Omental fat pad (tissue), 4 donors: ENCODE results near the gene FERMT2. TPM values are rescaled to one million over a fixed set of nuclear protein-coding genes. Genes with fewer than 3 reads are reported as not detected.

Experiments
- ATAC-seq: fragments of 150-250 bp; one replicate; pipeline ENCODE4 v1.9.1; 2016; ENCODE audit warnings: mild to moderate bottlenecking, moderate library complexity; ENCODE audit not compliant: low FRiP score
- DNase-seq: peaks from one replicate; pipeline ENCODE4 v3.0.0-alpha.2; 2019; ENCODE audit warnings: low spot score
- total RNA-seq, 4 donors: library from RNA; depleted of rRNA; stranded (reverse); fragments of >200 nt; gene quantifications; one replicate each; pipeline ENCODE4 v1.1.0, GENCODE V29; 2016
- TF ChIP-seq, protein P1 (sequence below), 3 donors: fragments of 450-650 bp; IDR thresholded peaks; one replicate each; pipeline ENCODE4 v1.5.1; 2016 to 2017; ENCODE audit warnings: antibody characterized with exemption in 3 of 3, mild to moderate bottlenecking in 3 of 3, moderate library complexity in 2 of 3

FERMT2 gene
- total RNA-seq, 4 donors from 2014 or later, result 158 to 209 (median 164) TPM

DNA sequence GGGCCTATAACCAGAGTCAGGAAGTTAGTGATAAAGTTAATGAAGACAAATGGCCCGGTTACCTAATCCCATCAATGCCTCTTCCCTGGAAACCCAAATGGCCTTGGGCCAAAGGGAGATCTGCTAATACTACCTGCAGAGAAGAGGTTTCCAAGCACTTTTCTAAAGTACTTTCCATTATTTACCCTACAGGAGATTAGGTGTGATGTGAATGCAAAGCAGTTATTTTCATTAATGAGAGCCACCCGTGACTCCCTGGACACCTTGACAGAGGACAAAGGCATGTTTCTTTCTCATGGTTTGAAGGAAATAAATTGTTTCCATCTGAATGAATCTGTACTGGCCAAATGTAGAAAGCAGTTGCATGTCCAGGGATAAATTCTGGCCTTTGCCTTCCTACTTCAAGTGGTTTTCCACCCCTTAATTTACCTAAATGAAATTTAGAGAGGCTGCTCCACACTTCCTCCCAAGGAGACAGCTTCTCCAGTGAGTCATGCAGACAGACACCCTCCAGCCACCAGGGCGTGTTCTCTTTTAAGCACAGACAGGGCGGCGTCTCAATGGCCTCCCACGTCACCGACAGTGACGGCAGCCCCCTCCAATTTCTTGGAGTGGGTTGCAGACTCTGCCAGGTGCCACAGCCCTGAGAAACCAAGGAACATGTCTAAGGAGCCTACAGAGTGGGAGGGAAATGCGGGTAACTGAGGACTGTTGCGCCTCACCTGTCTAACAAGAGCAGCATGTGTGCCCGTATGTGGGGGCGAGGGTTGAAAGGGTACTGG is 115.5 kb downstream of the FERMT2 start:
- TF ChIP-seq, protein P1, sequence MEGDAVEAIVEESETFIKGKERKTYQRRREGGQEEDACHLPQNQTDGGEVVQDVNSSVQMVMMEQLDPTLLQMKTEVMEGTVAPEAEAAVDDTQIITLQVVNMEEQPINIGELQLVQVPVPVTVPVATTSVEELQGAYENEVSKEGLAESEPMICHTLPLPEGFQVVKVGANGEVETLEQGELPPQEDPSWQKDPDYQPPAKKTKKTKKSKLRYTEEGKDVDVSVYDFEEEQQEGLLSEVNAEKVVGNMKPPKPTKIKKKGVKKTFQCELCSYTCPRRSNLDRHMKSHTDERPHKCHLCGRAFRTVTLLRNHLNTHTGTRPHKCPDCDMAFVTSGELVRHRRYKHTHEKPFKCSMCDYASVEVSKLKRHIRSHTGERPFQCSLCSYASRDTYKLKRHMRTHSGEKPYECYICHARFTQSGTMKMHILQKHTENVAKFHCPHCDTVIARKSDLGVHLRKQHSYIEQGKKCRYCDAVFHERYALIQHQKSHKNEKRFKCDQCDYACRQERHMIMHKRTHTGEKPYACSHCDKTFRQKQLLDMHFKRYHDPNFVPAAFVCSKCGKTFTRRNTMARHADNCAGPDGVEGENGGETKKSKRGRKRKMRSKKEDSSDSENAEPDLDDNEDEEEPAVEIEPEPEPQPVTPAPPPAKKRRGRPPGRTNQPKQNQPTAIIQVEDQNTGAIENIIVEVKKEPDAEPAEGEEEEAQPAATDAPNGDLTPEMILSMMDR (IDR thresholded peaks at IDR 0.05), result no peak
- ATAC-seq (peak; percentile 57), DNase-seq (peak; percentile 23)

DNA sequence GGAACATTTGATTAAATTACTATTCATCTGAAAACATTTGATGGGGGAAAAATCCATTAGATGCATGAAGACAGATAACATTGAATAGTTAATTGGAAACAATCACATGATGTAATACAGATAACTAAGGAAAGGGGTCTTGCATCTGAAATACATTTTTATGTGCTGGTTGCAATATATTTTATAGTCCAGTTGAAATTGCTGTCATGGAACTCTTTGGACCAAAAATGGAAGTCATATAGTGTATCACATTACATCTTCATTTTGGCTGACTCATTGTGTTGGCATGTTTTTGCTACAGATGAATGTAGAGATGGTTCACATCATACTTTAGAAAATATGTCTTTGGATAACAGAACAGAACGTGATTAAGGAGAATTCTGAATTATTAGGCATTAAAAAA is 116.4 kb downstream of the FERMT2 start:
- TF ChIP-seq, protein P1 (IDR thresholded peaks at IDR 0.05), result no peak
- ATAC-seq, result no peak
- no peak for DNase-seq

DNA sequence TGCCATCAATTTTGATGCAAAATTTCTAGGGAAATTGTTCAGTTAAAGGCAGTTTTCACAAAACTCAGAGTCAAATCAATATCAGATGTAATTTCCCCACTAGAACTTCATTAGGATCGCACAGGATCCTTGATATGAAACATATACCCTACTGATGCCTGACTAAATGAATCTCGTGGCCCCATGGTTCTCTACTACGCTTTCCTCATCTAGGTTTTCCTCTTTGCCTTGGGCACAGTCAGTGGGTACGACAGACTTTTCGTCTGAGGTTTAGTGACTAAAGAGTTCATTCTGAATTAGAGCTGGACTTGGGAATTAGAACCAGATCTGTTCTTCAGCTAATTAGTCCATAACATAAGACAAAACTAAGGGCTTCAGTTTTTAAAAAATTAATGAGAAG is 117.0 kb downstream of the FERMT2 start:
- ATAC-seq (no peak), DNase-seq (no peak)
- TF ChIP-seq, protein P1 (IDR thresholded peaks at IDR 0.05), result no peak

DNA sequence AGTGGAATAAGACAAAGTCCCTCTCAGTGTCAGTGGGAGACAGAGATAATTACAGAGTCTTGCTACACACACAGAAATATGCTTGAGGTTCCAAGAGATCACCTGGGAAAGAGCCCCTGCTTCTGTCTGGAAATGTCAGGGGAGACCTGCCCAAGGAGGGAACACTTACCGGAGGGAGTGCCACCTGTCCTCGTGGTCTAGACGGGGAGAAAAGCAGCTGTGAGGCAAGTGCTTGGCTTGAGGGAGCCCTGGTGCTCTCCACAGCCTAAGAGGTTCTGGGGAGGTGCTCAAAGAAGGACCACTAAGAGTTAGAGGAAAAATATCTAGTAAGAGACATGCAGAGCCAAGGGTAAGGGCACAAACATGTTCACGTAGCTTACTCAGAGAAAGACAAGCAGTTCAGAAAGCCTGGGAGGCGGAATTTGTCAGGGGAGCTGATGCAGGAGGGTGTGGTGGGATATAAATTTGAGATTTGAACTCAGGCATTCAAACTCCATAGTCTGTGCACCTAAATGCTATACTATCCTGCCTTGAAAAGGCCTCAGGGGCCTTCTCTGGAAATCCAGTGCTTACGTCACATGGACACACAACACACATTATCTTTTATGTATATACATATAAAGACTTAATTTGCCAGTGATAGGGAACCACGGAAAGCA is 121.2 kb downstream of the FERMT2 start:
- TF ChIP-seq, protein P1 (IDR thresholded peaks at IDR 0.05), result no peak
- no peak for DNase-seq
- no peak for ATAC-seq

DNA sequence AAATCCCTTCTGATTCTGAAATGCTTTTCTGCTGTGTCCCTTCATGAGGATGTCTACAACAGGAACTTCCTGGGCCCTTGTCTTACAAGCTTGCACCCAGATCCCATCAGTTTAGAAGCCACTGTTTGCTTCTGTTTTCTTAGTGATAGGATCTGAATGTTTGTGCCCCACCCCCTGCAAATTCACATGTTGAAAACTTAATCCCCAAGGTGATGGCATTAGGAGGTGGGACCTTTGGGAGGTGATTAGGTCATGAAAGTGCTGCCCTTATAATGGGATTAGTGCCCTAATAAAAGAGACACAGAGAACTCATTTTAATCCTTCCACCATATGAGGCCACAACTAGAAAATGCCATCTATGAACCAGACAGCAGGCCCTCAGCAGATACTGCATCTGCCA is 123.4 kb downstream of the FERMT2 start:
- TF ChIP-seq, protein P1 (IDR thresholded peaks at IDR 0.05), result no peak
- no peak for ATAC-seq
- no peak for DNase-seq

DNA sequence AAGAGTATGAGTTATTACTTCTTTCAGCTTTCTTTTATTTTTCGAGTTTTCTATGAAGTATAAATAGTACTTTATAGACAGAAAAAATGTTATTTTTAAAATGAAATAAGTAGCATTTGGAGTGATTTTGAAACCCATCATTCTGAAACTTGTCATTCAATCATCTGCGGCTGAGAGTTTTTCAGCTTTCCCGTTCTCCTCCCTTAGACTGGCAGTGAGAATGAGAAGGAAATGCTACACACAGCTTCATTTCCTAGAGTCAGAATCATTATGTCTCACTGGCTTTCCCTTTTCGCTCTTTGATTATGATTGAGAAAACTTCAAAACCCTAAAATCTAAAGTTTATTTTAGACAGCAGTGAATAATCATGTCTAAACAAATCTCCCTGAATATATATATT is 125.8 kb downstream of the FERMT2 start:
- ATAC-seq (no peak), DNase-seq (no peak)
- TF ChIP-seq, protein P1 (IDR thresholded peaks at IDR 0.05), result no peak

DNA sequence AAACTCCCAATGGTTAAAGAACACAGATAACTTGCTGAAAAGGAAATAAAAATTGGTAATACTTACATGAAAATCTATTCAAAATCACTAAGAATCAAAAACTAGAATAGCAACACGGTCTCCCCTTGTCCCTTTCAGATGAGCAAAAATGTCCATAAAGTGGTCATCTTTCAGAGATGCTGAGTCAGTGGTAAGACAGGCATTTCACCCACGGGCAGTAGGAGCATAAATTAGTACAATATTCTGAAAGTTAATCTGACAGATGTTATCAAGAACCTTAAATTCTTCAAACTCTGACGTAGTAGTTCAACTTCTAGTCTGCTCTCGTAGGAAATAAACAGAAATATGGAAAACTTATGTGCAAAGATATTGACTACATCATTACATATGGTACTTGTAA is 126.4 kb downstream of the FERMT2 start:
- no peak for ATAC-seq
- TF ChIP-seq, protein P1 (IDR thresholded peaks at IDR 0.05), result no peak
- DNase-seq, result no peak
